Fibroblast of lung (primary cell): Measurements from ENCODE around the gene TP63. TPM values are rescaled to one million over a fixed set of nuclear protein-coding genes. Genes with fewer than 3 reads are reported as not detected.

ENCODE experiments used
- DNase-seq, 2 donors: peaks; one replicate each; pipeline versions ENCODE4 v3.0.0 to v3.0.0-alpha.2; 2010; ENCODE audit warnings: low read depth in 2 of 2
- H2AFZ ChIP-seq: 2 replicates; pipeline ENCODE4 v1.5.1; 2012; ENCODE audit warnings: low read length, control low read depth, inconsistent platforms
- H3K27ac ChIP-seq: 2 replicates; pipeline ENCODE4 v1.5.1; 2011; ENCODE audit warnings: low read length, control low read depth; ENCODE audit not compliant: insufficient read depth
- H3K27me3 ChIP-seq: 2 replicates; pipeline ENCODE4 v1.5.1; 2011; ENCODE audit warnings: mild to moderate bottlenecking, low read length; ENCODE audit not compliant: control insufficient read depth, insufficient read depth
- H3K36me3 ChIP-seq: 2 replicates; pipeline ENCODE4 v1.5.1; 2011; ENCODE audit warnings: low read length; ENCODE audit not compliant: control insufficient read depth, insufficient read depth
- H3K4me1 ChIP-seq: 2 replicates; pipeline ENCODE4 v1.5.1; 2011; ENCODE audit warnings: low read length; ENCODE audit not compliant: control insufficient read depth, insufficient read depth; ENCODE audit errors: extremely low read depth
- H3K4me2 ChIP-seq: 2 replicates; pipeline ENCODE4 v1.5.1; 2011; ENCODE audit warnings: low read length, control low read depth; ENCODE audit not compliant: insufficient read depth; ENCODE audit errors: extremely low read depth
- H3K4me3 ChIP-seq, 4 experiments: fragments of 200-600 bp in 1 of 4; sonication (generic) in 1 of 4; replicated peaks in 1 of 4; 2 replicates each; pipeline ENCODE4 v1.5.1; 2011 to 2016; ENCODE audit warnings: low read length in 4 of 4, low read depth in 3 of 4, mild to moderate bottlenecking in 3 of 4, control low read depth in 2 of 4, inconsistent platforms in 1 of 4, mixed read lengths in 1 of 4; ENCODE audit not compliant: insufficient read depth in 1 of 4; ENCODE audit errors: control extremely low read depth in 1 of 4
- H3K79me2 ChIP-seq: 2 replicates; pipeline ENCODE4 v1.5.1; 2012; ENCODE audit warnings: mild to moderate bottlenecking, low read length, inconsistent platforms; ENCODE audit not compliant: control insufficient read depth, insufficient read depth
- H3K9ac ChIP-seq: 2 replicates; pipeline ENCODE4 v1.5.1; 2011; ENCODE audit warnings: mild to moderate bottlenecking, low read length, control low read depth; ENCODE audit not compliant: insufficient read depth
- H3K9me3 ChIP-seq: 2 replicates; pipeline ENCODE4 v1.5.1; 2012; ENCODE audit warnings: low read depth, low read length; ENCODE audit not compliant: control insufficient read depth, insufficient read depth
- H4K20me1 ChIP-seq: 2 replicates; pipeline ENCODE4 v1.5.1; 2011; ENCODE audit warnings: low read length; ENCODE audit not compliant: control insufficient read depth, insufficient read depth; ENCODE audit errors: extremely low read depth
- CTCF ChIP-seq, 2 donors: IDR thresholded peaks in 1 of 2; conservative IDR thresholded peaks in 1 of 2; 1 replicate in 1 of 2; 2 replicates in 1 of 2; pipeline ENCODE4 v1.5.1; 2011 to 2012; ENCODE audit warnings: low read length in 2 of 2, control low read depth in 1 of 2, inconsistent platforms in 1 of 2, low read depth in 1 of 2, mild to moderate bottlenecking in 1 of 2
- EZH2 ChIP-seq: IDR thresholded peaks from 2 replicates; pipeline ENCODE4 v1.5.1; 2012; ENCODE audit warnings: low read length, control low read depth, mild to moderate bottlenecking; ENCODE audit errors: missing control alignments
- polyA plus RNA-seq, 2 donors: library from polyadenylated mRNA; depleted of rRNA in 1 of 2; stranded (reverse) in 1 of 2; unstranded in 1 of 2; fragments of >200 nt; gene quantifications; 2 replicates each; pipeline ENCODE4 v1.2.1, GENCODE V29; 2011 to 2012; ENCODE audit warnings: missing spikeins in 1 of 2
- total RNA-seq: library from RNA; depleted of rRNA; stranded (reverse); fragments of >200 nt; gene quantifications from 2 replicates; pipeline ENCODE4 v1.2.1, GENCODE V29; 2014

Gene TP63
- total and polyA plus RNA-seq, 2 donors (not counting 1 experiment from before 2014, with no cell fraction given), result 0.06 TPM; not detected in 1

DNA sequence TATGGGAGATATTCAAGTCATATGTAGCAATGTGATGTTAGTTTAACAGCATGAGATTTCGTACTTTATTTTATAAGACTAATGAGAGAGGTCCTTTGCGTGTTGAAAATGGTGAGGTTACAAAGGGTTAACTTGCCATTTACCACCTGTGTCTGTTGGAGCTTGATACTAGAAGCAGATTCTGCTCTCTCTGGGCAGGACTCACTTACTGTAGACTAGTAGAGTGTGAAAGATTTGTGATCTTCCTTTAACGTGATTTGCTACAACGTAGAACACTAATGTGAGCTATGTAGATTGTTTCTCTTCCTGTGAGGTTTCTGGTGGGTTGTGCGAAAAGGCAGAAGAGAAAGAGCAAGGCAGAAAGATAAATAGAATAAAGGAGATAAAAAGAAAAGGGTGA lies 1.1 kb downstream of the TP63 start:
- DNase-seq, result no peak
- Histone ChIP-seq H4K20me1 (no peaks in the 10 kb centered on the region), H2AFZ (no peak overlapping the region), H3K27ac (no peak overlapping the region), H3K9ac (no peak overlapping the region), H3K36me3 (no peaks in the 10 kb centered on the region), H3K4me3 (no peak overlapping the region), H3K79me2 (no peaks in the 10 kb centered on the region), H3K4me2 (no peak overlapping the region), H3K27me3 (no peaks in the 10 kb centered on the region), H3K9me3 (no peaks in the 10 kb centered on the region), H3K4me1 (no peaks in the 10 kb centered on the region)
- TF ChIP-seq EZH2, result no peak
- TF ChIP-seq CTCF (conservative IDR thresholded peaks at IDR 0.05 in 1 of 2, IDR thresholded peaks at IDR 0.05 in 1 of 2; ENCODE audit: low read depth in 1 of 2, low read length in 2 of 2), result no peak

- no peaks in the 10 kb centered on the region for H4K20me1 ChIP-seq
- no peak overlapping the region for H3K4me3 ChIP-seq
These were observed 4.2 kb downstream of the TP63 start for GRCh38 chr3:189635339-189635738.

DNA sequence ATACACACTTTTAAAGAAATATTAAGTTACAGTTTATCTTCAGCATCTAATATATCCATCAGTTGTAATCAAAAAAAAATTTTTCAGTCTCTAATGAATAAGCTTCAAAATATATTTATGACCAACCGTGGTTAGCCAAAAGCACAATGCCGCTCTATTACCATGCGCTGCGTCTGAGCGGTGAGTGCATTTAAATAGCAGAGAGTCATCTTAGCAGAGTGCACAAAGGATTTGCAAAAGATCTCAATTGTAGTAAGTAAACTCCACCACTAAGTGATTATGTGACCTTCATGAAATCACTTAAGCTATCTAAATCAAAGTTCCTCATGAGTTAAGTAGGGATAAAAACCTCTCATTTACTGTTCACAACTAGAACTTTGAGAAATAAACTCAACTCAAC lies 4.9 kb downstream of the TP63 start:
- no peak overlapping the region for H3K9ac ChIP-seq
- no peaks in the 10 kb centered on the region for H3K36me3 ChIP-seq
- no peaks in the 10 kb centered on the region for H3K9me3 ChIP-seq
- H3K27me3 ChIP-seq, result no peaks in the 10 kb centered on the region
- TF ChIP-seq CTCF (conservative IDR thresholded peaks at IDR 0.05 in 1 of 2, IDR thresholded peaks at IDR 0.05 in 1 of 2; ENCODE audit: low read depth in 1 of 2, low read length in 2 of 2), result no peak
- no peak overlapping the region for H3K4me2 ChIP-seq
- no peaks in the 10 kb centered on the region for H3K4me1 ChIP-seq
- H3K27ac ChIP-seq, result no peak overlapping the region
- no peaks in the 10 kb centered on the region for H4K20me1 ChIP-seq
- H3K79me2 ChIP-seq, result no peaks in the 10 kb centered on the region
- H3K4me3 ChIP-seq, result no peak overlapping the region
- no peak overlapping the region for H2AFZ ChIP-seq
- no peak for DNase-seq

More at GRCh38 chr3:189635339-189635738, 4.2 kb downstream of the TP63 start:
- Histone ChIP-seq H3K27ac (no peak overlapping the region), H3K36me3 (no peaks in the 10 kb centered on the region), H3K79me2 (no peaks in the 10 kb centered on the region), H3K27me3 (no peaks in the 10 kb centered on the region), H3K9me3 (no peaks in the 10 kb centered on the region), H2AFZ (no peak overlapping the region), H3K4me1 (no peaks in the 10 kb centered on the region), H3K9ac (no peak overlapping the region), H3K4me2 (no peak overlapping the region)
- DNase-seq, result no peak
- TF ChIP-seq CTCF (conservative IDR thresholded peaks at IDR 0.05 in 1 of 2, IDR thresholded peaks at IDR 0.05 in 1 of 2; ENCODE audit: low read depth in 1 of 2, low read length in 2 of 2) (no peak), EZH2 (no peak)
